GM10847 (cell line): ENCODE results near the gene FBXL20.

Experiments used
- POLR2A ChIP-seq: IDR thresholded peaks from 2 replicates; pipeline ENCODE4 v1.6.1; 2011; ENCODE audit not compliant: insufficient read length; ENCODE audit errors: extremely low read depth

The FBXL20 gene

DNA sequence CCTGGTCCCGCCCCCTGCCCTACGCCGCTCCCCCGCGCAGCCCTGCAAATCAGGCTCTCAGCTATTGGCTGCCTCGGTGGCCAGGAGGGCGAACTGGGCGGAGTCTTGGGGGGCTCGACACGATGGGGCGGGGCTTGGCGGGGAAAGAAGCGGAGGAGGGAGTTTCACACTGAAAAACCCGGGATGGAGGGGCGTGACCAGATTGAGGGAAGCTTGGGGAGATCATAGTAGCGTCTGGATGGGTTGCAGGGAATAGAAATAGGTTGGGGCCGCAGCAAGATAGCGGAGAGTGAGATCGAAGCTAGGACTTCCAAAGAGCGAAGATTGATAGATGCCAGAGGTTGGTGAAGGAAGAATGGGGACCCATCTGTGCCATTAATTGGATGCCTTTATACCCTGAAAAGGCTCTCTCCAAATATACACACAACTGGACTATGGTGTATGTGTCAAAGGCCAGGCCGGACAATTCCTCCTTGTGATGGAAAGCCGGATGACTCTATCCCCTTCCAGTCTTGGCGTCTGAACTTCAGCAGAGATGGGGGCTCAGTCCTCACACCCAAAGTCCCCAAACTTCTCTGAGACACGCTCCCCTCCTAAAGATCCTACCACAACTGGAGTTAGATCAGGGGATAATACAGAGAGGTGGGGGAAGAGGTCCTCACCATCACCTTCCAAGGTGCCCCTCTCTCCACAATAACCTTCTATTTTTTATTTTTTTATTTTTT is 175.3 kb downstream of the FBXL20 start:
- no peak for TF ChIP-seq POLR2A

DNA sequence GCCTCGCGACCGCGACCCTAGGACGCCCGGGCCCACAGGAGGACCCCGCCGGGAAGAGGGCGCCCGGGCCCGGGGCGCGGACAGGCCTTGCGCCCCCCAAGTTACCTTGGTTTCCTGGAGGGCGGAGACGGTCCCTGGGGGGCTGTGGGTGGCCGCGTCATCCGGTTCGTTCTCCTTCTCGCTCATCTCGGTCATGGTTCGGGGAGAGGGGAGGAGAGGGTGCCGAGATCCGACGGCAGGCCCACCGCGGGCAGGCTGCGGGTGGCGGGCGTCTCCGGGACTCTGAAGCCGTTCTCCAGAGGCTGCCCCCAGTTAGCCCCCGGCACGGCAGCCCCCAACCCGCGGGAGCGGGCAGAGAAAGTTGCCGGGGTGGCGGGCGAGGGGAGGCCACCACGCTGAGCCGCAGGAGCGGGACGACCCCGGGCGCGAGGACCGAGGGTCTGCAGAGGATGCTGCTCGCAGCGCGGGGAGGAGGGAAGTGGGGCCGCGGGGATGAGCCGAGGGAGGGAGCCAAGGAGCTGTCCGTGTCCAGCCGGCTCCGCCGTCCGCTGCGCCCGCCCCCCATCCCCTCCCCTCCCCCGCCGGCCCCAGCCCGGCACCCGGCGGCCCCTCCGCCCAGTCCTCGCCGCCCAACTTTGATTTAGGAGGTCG is 176.0 kb downstream of the FBXL20 start, which contains the start of gene STAC2:
TSS of gene STAC2 (minus strand) at position 638 of the 651 bp plus-strand sequence. CDS start at position 195, 443 bp downstream.
- no peak for TF ChIP-seq POLR2A

DNA sequence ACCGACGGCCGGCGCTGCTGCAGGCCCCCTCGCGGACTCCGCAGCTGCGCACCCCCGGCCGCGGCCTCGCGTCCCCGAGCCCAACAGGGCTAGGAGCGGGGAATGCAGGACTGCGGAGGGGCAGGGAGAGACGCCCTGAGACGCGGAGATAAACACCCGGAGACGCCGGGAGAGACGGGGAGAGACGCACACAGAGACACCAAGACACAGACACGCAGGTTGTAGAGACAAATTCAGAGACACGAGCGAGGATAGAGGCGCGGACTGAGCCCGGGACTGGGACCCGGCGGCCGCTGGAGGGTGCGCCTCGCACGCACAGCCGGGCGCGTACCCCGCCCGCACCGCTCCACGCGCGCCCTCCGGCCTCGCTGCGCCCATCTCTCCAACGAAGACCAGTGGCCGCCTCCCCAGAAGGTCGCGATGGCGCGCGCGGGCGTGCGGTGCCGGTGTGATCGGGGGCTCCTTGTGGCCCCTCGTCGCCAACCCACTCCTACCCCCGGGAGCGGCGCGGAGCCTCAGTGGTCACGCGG is 176.6 kb downstream of the FBXL20 start:
- no peak for TF ChIP-seq POLR2A

DNA sequence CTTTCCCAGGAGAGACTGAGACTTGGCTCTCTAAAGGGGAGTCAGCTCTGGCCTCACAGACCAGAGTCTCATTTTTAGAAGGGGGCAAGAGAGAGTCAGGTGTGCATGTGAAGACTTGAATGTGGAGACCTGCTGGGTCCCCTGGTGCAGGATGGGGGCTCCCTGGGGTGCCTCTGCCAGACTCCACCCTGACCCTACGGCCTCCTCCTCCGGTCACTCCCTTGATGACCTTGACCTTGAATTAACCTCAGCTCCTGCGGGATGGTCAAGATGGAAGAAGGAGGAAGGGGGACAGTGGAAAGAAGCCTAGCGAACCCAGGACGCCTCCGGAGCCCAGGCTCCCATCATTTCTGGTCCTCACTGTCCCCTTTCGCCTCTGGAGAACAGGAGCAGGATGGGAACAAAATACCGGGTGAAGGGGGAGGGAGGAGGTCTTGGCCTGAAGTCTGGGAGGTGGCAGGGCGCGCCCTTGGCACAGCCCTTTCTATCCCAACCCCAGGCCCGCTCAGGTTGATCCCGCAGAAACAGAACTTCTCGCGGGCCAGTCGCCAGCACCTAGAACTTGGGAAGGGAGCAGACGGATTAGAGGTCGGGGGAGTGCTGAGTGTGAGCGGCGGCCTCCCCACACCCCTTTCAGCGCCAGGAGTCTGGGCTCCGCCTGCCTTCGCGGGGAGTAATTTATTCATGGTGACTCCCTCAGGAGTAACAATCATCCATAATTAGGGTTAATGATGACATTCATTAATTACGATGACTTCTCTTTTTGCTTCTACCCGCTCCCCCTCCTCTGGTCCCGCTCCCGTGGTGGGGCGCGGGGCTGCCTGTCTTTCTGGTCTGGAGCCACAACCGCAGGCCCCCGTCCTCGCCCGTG is 177.3 kb downstream of the FBXL20 start:
- TF ChIP-seq POLR2A = no peak

DNA sequence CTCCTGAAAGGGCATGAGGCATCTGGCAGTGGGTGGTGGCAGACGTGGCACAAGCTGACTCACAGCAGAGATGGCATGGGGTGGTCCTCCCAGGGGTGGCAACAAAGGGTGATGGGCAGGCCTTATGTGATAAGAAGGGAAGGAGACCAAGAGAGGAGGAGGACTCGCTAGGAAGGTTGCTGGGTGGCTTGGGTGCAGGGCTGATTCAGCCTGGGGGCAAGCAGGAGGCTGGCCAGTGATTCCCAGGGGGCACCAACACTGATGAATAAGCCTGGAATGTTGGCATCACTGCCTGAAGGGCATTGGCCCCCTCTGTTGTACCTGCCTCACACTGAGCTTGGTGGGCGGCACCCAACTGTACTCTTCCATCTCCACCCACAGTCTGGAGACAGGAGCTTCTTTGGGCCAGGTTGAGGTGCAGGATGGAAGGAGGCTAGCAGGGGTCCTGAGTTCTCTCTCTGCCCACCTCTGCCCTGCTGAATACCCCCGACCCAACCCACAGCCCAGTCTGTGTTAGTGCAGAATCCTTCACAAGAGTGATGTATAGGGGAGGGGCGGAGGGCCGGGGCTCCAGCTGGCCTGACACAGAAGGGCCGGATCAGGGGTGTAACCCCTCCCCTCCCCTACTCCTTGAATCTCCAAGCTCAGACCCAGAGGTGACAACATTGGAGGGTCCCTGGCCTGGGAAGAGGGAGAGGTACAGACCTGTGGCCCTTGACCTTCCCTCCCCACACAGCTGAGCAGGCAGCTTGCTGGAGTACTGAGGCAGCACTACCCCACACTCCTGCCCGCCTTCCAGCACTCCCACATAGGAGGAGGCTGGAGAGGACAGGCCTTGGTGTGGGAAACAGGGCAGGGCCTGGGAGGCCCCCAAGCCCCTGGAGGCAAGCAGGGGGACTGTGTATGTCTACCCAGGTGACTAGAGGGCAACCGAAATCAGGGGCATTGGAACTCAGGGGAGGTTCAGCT is 178.3 kb downstream of the FBXL20 start:
- no peak for TF ChIP-seq POLR2A

DNA sequence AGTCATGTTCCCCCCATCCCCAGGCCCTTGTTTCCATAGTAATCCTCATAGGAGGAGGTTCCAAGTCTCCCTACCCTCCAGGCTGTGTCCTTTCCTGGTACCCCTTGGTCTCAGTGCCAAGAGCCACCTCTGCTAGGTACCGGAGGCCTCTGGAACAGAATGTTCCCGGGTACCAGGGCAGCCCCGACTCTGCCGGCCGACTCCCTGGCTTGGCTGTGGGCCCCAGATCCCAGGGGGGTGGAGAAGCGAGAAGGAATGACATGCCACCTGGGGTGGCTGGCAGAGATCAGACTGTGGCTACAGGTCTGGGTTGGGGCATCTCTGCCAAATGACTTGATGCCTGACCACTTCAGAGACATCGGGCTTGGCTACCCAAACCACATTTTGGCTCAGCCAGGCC is 179.3 kb downstream of the FBXL20 start:
- no peak for TF ChIP-seq POLR2A

DNA sequence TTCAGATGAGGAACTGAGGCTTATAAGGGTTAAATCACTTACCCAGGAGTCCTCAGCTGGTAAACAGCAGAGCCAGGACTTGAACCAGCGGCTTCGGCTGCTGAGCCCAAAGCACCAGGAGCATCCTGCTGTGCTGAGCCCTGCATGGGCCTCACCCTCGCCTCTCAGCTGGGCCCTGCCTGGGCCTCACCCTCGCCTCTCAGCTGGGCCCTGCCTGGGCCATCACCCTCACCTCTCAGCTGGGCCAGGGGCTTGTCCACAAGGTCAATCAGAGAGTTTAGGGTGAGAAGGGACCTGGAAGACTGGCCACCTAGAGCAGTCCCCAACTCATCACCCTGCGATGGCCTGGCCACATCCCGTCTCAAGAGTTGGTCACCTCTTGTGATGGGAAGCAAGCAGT is 179.9 kb downstream of the FBXL20 start:
- no peak for TF ChIP-seq POLR2A

DNA sequence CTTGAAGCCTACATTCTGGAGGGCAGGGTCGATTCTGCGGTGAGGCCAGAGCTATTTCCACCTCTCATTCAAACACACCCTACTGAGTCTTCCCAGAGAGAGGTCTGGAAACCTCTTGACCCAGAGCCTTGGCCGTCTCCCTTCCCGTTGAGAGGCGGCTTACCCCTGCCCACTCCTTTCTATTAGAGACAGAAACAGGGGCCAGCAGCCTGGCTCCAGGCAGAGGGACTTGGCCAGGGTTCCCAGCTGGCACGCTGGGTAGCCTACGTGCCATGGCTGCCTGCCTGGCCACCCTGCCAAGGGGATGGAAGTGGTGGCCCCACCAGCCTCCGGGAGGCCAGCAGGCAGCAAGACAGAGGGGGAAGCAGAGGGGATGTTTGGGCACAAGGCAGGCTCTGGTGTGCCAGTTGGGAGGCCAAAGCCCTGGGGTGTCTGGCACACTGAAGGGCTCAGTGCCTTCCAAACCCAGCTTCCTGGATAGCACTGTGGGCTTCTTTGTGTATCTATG is 181.7 kb downstream of the FBXL20 start:
- TF ChIP-seq POLR2A = no peak

DNA sequence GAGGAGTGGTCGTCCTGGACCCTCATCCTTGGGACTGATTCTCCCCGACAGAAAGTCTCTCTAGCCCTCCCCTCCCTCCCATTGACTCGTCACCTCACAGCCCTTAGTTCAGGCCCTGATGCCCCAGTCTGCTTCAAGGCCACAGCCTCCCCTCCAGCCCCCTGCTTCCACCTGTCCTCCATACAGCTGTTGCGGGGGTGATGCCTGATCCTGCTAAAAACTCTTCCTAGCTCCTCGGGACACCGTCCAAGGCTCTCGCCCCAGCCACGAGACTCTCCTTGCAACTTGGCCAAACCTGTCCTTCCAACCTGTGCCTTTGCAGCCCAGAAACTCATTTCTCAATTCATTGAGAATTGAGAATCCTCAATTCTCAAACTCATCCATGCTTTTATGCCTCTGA is 182.5 kb downstream of the FBXL20 start:
- TF ChIP-seq POLR2A = no peak

DNA sequence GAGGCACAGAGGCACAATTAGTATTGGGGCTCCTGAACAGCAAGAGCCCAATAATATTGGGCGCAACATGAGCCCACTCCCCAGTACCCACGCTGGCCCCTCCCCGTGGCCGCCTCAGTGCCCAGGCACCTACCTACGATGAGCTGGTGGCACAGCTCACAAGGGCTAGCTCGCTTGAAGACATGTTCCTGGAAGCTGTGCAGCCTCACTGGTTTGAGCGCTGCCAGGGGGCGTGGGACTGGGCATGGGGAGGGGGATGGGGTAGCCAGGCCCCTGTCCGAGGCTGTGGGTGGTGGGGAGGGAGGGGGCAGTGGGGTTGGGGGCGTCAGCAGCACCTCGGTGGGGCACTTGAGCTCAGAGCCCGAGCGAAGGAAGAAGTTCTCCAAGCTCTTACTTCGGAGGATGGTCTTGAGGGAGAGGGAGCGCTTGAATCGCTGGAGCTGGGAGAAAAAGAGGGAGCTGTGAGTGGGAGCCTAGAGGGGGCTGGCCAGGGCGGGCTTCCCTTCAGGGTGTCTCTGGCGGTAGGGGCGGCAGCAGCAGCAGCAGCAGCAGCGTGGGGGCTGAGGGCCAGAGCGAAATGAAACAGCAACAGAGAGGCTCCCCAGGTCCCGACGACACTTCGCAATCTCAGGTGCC is 183.6 kb downstream of the FBXL20 start:
- TF ChIP-seq POLR2A = no peak

DNA sequence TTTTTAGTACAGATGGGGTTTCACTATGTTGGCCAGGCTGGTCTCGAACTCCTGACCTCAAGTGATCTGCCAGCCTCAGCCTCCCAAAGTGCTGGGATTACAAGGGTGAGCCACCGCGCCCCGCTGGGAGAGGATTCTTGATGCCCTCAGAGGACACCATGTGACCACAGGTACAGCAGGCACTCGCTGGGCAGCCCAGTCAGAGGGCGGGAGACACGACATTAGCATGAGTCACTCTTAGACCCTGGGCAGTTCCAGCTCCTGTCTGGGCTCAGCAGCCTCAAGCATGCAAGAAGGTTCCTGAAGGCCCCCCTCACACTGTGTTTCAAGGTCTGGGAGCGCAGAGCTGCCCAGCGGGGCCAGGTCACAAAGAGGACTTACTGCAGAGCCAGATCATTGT is 187.6 kb downstream of the FBXL20 start:
- no peak for TF ChIP-seq POLR2A

DNA sequence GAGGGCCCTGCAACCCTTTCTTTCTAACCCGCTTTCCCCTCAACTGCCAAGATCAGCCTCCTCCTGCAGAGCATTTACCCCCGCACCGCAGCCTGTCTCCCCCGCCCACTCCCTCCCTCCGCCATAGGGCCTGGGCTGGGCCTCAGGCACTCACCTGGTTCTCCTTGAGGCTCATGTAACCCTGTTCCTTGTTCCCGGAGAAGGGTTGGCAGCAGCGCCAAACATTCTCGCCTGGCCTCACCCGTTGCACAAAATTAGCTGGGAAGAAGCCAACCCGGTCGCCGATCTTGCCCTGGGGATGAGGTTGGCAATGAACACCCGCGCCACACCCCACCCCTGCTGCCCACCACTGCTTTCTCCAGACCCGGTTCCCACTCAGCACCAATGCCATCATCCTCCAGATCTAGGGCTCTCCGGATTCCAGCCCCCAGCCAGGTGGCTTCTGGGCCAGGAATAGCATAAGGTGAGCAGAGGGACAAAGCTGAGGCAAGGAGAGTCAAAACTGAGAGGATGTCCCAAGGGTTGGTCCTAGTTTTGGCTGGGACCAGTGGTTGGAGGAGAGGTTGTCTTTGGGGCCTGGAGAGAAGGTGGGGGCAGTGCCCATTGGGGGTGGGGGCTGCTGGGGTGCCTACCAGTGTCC is 188.5 kb downstream of the FBXL20 start:
- TF ChIP-seq POLR2A = no peak

DNA sequence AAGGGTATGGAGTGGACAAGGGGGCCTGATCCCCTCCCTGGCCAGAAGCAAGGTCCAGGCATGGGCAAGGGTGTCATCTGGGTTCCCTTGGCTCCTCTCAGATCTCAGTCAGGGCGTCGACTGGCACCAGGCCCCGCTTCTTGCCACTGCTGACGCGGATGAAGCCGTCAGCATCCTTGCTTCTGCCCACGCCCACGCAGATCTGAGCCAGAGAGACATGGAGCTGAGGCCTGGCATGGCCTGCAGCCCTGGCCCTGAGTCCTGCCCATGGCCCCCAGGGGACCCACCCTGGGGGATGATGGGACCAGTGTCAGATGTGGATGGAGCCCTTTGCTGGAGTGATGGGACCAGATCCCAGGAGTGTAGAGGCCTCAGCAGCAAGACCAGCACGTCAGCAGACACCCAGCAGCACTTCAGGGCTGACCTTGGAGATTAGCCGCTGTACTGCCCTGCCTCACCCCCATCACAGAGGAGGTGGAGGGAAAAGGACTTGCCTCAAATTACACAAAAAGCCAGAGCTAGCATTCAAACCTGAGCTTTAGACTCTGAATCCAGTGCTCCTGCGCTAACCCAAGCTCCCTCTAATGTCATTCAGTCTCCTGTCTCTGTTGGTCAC is 189.1 kb downstream of the FBXL20 start:
- TF ChIP-seq POLR2A = no peak
